ENCODE data around the gene DENND4C.

Gene DENND4C

GRCh38 chr9:19320495-19320894 lies 90.0 kb downstream of the DENND4C start:
- no peak overlapping the region for H3K4me3 ChIP-seq (ENCODE audit: low read depth, low read length)
- TF ChIP-seq CTCF (IDR thresholded peaks at IDR 0.05; ENCODE audit: control insufficient read depth, extremely low read depth, insufficient read depth): no peak
- no peak for DNase-seq (ENCODE audit: low read depth)

- peak; percentile 74 for DNase-seq (ENCODE audit: low read depth)
- 0 out of 2 replicates have a peak, but pooled peaks have one; percentile 0 for TF ChIP-seq CTCF (IDR thresholded peaks at IDR 0.05; ENCODE audit: control insufficient read depth, extremely low read depth, insufficient read depth)
- H3K4me3 ChIP-seq (ENCODE audit: low read depth, low read length): no peak overlapping the region
Measured at GRCh38 chr9:19331877-19332276, 101.4 kb downstream of the DENND4C start.

DNA sequence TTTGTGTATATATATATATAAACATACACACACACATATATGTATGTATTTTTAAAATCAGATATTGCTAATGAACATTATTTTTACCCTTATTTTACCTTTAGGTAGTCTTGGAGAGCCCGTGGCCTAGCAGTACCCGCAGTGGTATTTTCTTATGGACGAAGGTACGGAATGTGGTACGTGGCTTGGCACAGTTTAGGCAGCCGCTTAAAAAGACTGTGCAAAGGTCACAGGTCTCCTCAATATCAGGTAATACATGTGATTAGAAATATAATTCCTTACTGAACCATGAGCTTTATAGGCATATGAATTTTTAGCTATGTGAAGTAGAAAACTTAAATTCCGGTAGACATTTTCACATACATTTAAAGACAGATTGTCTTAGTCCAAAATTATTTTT lies 105.7 kb downstream of the DENND4C start:
- DNase-seq (ENCODE audit: low read depth): no peak
- no peak for TF ChIP-seq CTCF (IDR thresholded peaks at IDR 0.05; ENCODE audit: control insufficient read depth, extremely low read depth, insufficient read depth)
- no peak overlapping the region for H3K4me3 ChIP-seq (ENCODE audit: low read depth, low read length)

DNA sequence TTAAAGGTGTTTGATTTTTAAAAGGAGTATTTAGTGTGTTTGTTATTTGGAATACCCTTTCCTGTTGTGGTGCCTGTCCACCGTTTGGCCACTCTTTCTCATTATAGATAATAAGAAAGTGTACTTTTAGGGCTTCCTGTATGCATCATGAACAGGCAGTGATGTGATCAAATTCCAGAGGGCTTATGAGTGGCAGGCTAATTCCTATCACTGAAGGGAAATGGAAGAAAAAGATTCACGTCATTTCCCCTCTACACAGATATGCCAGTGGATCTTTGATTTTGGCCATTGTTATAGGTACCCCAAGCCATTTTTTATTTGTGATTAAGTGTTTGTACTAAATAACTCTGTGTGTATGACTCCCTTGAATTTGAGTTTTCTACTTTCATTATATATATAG lies 112.5 kb downstream of the DENND4C start:
- no peak for TF ChIP-seq CTCF (IDR thresholded peaks at IDR 0.05; ENCODE audit: control insufficient read depth, extremely low read depth, insufficient read depth)
- H3K4me3 ChIP-seq (ENCODE audit: low read depth, low read length): no peak overlapping the region
- no peak for DNase-seq (ENCODE audit: low read depth)

- no peak overlapping the region for H3K4me3 ChIP-seq (ENCODE audit: low read depth, low read length)
- no peak for DNase-seq (ENCODE audit: low read depth)
- no peak for TF ChIP-seq CTCF (IDR thresholded peaks at IDR 0.05; ENCODE audit: control insufficient read depth, extremely low read depth, insufficient read depth)
Measured at GRCh38 chr9:19358701-19359100, 128.2 kb downstream of the DENND4C start.

- no peak for DNase-seq (ENCODE audit: low read depth)
- no peak overlapping the region for H3K4me3 ChIP-seq (ENCODE audit: low read depth, low read length)
- TF ChIP-seq CTCF (IDR thresholded peaks at IDR 0.05; ENCODE audit: control insufficient read depth, extremely low read depth, insufficient read depth): no peak
Measured at GRCh38 chr9:19369107-19369506, 138.6 kb downstream of the DENND4C start.

DNA sequence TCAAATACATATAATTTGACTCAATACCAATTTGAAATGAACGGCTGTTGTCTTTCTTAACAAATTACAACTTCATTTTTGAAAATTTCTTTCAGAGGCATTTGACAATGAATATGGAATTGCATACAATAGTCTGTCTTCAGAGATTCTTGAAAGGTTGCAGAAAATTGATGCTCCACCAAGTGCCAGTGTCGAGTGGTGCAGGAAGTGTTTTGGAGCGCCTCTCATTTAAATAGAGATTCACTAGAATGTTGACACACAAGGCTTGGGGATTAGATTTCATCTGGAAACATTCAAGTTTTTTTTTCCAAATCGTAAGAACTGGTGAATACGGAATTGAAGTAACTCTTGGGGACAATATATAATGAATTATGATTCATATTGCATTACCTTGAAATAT lies 141.4 kb downstream of the DENND4C start:
- peak; percentile 35 for TF ChIP-seq CTCF (IDR thresholded peaks at IDR 0.05; ENCODE audit: control insufficient read depth, extremely low read depth, insufficient read depth)
- DNase-seq (ENCODE audit: low read depth): no peak
- H3K4me3 ChIP-seq (ENCODE audit: low read depth, low read length): no peak overlapping the region
